HG02763 (cell line): ENCODE measurements around the gene GABRB2.
A peak's percentile ranks its signal among the peaks of the same experiment; 100 is the strongest.
"Not testable (repeated sequence)": the region's sequence is repeated elsewhere in the genome, so short reads cannot be mapped to it uniquely, and the experiment has no call there.

Source experiments
- ATAC-seq: cut with Tn5 transposase; IDR thresholded peaks from one replicate; pipeline ENCODE4 v1.9.1; 2021; ENCODE audit warnings: mild to moderate bottlenecking, moderate library complexity; ENCODE audit not compliant: unreplicated experiment

GABRB2 gene

DNA sequence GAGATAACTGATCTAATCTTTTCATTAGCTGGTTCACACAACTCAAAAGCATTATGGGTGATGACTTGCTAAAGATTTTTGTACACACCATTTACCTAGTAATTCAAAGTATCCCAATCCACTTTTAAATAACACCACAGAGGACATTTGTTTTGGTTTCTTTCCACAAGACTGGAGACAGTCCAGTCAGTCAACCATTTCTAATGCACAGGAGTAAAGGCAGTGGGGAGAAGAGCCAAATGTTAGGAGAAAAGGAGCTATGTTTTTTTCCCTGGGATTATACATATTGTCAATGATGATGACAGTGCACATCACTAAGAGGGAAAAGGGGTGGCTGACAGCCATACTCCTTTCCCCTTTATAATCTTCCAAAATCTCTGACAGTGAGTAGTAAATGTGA is 240.9 kb downstream of the GABRB2 start:
- no peak for ATAC-seq

DNA sequence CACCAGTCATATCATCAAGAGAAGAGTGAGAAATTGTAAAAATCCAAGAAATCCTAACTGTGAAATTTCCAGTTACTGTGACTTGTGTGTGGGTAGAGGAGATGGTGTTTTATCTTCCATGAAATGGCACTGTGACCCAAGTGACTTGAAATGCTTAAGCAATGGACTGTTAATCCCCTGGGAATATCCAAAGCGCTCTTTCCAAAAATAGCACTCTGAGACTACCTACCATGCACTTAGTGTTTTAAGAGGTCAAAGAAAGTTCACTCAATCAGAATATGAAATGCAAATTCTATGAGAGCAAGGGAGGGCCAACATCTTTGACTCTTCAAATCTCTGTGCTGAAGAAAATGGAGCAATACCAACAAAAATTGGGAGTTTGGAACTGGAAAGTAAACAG is 244.0 kb downstream of the GABRB2 start:
- no peak for ATAC-seq

DNA sequence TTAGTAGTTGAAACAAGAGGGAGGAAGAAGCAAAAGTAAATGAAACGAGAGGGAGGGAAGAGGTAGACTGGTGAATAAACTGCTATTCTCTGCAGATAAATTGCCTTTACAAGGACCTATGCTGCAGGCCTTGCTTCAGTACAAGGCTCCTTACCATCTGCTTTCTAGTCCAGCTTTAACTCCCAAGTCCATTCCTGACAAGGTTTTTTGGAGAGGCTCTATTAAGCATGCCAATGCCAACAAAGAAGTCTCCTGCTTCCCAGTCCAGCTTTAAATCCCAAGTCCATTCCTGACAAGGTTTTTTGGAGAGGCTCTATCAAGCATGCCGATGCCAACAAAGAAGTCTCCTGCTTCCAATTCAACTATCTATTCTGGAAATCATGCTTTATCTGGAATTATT is 244.9 kb downstream of the GABRB2 start:
- no peak for ATAC-seq

DNA sequence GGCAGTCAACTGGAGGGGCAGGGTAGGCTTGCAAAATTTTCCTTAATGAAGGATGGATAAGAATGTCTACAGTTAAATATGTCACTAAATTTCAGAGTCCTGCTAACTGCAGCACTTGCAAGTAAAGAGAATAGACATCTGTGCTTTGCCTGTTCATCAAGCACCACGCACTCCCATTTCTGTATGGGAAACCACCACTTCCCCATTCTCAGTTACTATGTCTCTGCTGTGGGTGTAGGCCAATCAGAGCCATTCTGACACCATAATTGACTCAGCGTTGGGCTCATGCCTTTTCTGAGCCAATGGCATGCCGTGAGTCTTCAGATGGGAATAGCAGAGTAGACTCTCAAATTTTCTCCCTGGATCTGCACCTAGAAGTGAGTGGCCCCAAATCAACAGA is 247.5 kb downstream of the GABRB2 start:
- ATAC-seq: peak; percentile 90

DNA sequence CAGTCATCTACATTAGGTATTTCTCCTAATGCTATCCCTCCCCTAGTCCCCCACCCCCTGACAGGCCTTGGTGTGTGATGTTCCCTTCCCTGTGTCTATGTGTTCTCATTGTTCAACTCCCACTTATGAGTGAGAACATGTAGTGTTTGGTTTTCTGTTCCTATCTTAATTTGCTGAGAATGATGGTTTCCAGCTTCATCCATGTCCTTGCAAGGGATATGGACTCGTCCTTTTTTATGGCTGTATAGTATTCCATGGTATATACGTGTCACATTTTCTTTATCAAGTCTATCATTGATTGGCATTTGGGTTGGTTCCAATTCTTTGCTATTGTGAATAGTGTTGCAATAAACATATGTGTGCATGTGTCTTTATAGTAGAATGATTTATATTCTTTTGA is 249.1 kb downstream of the GABRB2 start:
- ATAC-seq: not testable (repeated sequence)

DNA sequence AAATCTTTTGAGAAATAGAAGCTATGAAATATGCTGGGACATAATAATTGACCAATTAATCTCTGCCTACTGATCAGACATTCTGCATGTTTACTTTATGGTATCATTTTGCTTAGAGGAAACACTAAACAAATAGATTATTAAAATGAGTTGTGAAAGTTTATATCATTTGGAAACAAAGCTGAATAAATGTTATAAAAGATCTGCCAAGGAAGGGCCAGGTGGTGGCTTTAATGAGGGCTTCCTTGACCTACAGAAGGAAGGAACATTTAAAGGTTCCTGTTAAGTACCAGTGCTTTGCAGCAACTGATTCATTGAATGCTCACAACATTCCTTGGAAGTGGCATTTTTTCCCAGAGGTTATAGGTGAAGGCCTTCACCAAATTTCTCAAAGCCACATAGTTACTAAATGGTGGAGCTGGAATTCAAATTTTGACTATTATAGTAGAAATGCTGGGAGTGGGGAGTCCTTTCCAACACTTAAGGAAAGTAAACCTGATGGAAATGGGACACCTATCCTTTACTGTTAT is 250.7 kb downstream of the GABRB2 start:
- ATAC-seq: no peak

DNA sequence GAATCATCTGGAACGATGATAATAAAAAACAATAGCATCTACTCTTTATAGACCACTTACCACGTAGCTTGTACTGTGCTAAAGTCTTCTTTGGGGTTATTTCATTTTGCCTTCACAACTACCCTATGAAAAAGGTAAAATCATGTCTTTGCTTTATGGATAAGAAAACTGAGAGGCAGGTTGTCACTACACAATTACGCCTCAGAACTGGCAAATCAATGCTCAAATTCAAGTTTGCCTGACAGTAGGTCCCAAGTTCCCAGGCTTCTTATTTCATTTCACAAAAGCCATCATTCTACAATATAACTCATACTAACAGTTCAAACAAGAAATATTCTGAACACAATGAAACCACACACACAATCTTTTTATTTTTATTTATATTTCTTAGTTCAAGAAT is 258.5 kb downstream of the GABRB2 start:
- no peak for ATAC-seq

DNA sequence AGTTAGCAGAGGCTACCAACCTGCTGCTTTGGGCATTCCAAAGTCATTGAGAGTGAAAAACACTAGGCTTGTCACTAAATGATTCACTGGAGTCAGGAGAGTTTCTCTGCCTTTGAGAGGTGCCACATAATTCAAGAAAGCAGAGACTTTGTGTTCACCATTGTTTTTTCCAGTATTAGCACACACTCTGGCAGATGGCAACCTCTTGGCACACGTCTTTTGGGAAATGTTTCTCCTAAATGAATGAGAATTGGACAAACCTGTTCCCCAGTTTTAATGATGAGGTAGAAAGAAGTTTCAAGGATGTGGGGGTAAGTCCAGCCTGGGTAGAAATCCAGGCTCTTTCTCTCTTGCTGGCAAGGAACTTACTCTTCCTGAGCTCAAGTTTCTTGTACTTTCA is 259.1 kb downstream of the GABRB2 start:
- no peak for ATAC-seq

DNA sequence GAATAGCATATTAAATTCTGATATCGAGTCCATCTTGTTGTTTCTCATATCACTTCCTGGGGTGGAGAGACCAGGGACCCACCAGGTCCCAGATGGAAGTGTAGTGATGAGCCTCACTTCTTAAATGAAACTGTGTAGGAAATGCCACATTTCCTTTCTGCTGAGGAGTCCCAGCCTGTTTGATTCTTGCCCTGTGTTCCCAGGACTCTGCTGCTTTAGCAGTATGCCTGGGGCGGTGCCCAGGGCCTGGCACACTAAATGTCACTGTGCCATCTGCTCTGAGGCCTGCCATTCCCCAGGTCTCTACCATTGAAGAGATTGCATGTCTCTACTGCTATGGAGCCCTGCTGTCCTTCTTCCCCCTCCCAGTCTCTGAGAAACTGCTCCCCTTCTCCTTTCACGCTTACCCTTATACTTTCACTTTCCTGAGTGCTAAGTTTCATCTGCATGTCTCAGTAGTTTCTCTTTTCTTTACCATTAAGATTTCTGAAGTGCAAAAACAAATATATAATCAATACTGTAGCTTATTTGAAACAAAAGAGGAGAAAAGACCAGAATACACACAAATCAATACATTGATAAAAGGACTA is 260.4 kb downstream of the GABRB2 start:
- peak; percentile 91 for ATAC-seq

DNA sequence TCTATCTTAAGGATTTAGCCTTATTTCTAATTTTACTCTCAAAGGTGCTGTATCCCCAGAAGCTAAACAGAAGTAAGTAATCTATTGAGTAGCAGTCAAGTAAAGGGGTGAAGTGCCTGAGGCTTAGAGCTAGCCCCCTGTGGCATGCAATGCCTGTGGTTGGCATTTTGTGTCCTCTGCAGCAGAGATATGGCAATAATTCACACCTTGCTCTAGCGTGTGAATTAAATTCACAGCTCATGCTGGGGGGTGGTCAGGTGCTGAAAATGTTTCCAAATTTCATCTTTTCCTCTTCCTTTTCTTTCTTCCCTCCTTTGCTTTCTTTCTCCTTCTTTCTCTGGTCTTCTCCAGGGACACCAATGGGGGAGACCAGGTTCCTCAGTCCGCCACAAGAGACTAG is 262.1 kb downstream of the GABRB2 start:
- ATAC-seq: no peak

DNA sequence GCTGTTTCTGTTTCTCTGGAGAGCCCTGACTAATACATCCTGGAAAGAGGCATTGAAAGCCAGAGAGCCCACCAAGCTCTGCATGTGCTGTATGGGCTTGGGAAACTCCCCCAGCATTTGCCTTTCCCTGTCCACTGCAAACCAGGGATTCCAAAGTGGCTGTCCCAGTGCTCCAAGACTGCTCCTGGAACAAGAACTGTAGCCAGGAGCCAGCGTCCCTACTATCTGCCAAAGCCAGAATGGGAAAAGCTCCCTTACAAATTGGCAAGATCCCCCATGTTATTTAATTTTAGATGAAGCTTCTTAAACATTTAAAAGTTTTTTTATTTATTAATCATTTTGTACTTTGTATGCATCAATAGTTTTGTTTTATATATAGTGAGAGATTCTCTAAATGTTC is 263.2 kb downstream of the GABRB2 start:
- ATAC-seq: no peak

DNA sequence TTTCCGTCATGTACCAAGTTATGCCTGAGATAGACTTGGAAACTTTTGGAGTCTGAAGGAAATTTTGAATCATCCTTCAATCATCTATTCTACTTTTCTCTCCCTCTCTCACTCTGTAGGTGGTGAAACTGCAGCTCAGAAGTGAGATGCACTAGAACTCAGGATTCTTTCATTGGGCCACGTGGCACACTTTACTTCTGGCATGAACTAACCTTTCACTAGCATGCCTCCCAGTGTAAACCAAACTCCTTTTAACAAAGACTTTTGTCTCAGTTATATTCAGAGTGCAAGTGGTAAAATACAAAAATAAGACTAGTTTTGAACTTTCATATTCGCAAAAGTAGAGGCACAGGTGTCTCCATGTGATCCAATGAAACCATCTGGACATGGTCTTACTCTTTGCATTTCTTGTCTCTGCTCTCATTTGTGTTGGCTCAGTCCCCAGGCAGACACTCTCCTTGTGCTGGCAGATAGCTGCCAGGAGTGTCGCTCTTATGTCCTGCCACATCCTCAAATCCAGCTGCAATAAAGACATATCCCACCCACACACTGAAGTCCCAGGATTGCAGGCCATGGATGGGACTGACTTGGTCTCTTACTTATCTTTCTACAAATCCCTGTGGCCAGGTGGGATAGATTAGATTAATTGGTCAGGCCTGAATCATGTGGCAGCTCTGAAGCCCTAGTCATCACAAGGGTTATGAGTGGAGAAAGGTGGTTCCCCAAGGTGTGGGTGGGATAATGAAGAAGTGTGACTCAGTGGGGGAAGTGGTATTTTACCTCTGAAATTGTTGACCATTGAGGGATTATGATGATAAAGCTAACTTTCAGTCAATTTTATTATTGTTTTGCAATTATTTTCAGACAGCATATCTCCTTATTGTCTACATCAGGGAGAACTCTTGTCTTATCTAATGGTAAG is 267.5 kb downstream of the GABRB2 start:
- peak; percentile 60 for ATAC-seq

DNA sequence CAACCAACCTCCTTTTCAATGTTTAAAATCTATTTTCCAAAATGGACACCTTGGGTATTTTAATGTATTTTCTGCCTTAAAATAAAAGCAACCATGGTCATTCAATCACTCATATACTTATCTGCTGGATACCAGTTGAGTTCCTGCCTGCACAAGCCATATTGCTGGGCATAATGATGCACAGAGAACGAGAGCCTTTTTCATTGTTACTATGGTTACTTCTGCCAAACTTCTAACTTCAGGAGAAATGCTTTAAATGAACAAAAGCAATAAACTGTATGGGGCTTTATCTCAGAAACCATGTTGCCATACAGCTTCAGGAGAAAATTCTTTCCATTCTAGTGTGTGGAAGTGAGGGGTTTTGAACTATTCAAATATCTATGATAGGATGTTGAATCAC is 269.5 kb downstream of the GABRB2 start:
- ATAC-seq: no peak

DNA sequence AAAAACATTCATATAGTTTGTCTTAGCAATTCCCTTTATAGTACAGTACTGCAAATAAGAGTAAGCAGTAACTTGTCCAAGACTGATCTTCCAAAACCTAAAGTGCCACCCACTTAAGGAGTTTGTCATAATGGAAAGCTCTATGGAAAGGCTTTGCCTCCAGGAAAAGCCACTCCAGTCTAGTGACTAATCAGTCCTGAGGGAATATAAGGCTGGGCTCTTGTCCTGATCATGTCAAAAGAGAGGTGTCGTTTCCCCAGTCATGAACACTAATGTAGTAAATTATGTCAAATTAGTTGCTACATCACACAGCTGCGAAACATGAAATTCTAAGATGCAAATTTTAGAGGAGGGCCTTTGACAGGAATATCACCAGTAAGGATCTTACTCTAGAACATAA is 271.6 kb downstream of the GABRB2 start:
- no peak for ATAC-seq

DNA sequence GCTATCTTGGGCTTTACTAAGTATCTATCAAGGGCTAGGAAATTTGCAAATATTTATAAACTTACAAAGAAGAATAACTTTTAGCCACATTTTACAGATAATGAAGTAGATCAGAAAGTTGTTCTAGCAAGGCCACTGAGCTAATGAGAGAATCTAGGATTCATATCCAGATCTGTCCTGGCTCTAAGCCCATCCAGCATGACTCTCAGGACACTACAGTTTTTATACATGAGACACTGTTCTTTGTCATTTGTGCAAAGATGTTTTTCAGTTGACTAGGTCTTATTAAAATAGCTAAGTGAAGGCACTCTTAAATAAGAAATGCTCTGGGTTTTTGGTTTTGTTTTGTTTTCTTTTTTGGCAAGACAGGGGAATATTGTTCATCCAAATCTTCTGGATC is 273.1 kb downstream of the GABRB2 start:
- no peak for ATAC-seq

DNA sequence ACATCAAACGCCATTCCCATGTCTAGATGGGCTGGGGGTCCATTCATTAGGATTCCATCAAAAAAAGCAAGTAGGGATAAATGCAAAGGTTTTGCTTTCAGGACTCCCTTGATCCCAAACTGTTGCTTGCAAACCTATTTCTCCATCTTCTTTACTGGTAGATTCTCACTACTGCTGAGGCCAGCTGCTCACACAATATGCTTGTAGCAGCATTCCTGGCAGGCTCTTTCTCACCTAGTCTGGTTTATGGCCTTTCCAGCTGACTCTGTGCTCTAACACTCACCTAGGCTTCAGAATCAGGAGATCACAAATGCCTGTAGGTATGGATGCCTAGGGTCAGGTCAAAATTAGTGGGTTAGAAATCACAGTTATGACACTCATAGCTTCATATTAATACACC is 274.7 kb downstream of the GABRB2 start:
- ATAC-seq: no peak

DNA sequence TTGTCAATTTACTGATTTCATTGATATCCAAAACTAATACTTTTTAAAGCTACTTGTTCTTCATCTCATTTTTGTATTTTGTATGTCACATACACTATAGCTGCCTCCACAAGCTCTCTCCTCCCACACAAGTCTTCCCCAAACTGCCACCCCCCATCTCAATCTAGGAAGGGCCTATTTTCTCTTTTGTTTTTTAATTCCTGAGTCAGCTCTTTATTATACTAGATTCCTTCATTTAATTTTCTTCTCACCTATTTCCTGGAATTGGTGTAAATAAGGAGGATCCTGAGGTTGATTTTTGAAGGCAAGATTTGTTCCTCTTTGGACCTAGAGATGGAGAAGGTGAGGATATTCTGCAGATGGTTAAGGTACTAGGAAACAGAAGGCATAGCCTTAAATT is 277.4 kb downstream of the GABRB2 start:
- no peak for ATAC-seq

DNA sequence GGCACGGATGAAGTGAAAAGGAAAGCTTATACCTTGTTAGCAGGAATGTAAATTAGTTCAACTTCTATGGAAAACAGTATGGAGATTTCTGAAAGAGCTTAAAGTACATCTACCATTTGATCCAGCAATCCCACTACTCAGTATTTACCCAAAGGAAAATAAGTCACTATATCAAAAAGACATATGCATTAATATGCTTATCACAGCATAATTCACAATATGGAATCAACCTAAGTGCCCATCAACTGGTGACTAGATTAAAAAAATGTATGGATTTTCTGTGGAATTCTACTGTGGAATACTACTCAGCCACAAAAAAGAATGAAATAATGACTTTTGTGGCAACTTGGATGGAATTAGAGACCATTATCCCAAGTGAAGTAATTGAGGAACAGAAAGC is 279.6 kb downstream of the GABRB2 start:
- no peak for ATAC-seq

DNA sequence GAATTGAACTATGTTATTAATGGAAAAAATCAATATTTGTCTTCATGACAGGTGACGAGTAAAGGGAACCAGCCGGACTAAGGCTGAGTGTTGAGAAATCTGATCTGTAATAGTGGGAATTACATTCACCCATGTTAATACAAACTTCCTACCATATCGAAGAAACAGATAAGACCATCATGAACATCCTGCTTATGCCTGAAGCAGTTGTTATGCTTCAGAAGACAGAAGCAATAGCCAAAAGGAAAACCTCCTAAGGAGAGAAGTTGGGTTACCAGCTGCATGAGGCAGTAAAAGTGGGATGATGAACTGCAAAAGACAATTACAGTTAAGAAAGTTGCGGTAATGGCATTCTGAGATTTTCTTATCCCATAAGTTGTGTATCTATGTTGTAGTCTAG is 281.5 kb downstream of the GABRB2 start:
- no peak for ATAC-seq

DNA sequence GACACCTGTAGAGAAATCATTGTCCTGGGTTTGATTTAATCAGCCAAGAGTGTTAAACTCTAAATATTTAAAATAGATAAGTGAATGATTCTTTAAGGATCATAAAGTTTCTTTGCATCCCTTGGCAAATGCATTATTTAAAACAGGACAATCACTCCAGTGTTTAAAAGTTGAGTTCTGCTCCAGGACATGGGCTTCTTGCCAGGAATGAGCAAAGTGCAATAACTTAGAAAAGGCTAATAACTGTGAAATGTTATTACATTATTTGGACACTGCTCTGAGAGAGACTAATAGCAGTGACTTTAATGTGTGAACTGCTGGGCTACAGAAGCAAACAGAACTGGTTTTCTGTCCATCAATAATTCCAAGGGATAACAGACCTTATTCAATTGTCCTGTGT is 283.3 kb downstream of the GABRB2 start:
- ATAC-seq: no peak

DNA sequence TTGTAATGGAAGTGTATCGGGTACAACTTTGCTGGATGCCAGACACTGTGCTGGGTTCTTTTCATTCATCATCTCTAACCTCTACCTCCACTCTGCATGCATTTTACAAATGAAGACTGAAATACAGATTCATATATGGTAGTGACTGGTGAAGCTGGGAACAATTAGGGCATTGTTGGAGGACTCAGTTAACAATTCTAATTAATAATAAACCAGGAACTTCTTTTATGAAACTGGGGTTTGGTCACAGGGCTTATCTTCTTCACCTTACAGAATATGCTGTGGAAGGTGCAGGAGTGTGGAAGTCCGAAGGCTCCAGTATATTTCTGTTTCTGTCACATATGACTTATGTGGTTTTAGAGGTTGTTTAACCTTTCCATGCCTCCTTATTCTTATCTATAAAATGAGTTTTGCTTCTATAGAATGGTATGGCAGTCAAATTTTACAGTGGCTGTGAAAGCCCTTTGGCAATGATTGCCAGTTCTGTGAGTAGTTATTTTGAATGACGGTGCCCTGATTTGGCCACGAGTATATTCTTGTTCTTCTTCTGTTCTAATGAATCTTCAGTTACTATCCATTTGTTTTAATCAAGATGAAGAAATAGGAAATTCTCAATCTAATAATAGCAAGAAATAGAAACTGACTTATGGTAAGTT is 284.7 kb downstream of the GABRB2 start:
- no peak for ATAC-seq

DNA sequence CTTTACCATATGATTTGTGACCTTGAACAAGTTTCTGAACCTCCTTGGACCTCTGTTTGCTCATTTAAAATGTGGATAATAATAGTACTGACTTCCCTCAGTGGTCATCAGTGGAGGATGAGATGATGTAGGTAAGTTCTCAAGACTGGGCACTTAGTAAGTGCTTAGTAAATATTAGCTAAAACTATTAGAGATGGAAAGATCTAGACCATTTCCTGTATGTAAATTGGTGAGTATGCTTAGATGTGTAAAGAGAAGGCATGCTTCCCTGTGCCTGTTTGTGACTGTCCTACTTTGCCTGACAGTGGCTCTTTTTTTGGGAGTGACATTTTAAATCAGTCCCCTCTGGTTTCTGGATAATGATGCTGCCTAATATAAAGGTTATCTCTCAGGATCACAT is 288.1 kb downstream of the GABRB2 start:
- no peak for ATAC-seq
